T47D (cell line): Measurements from ENCODE around the gene FIGN.

ENCODE experiments used
- DNase-seq, 2 experiments: peaks; one replicate each; pipeline versions ENCODE4 v3.0.0 to v3.0.0-alpha.2; 2011 to 2012; ENCODE audit warnings: low read depth in 1 of 2, low spot score in 1 of 2
- JUND ChIP-seq: IDR thresholded peaks from 2 replicates; pipeline ENCODE4 v1.6.1; 2012; ENCODE audit warnings: low read depth
- in situ Hi-C: cut with HindIII; loops from 2 replicates; pipeline ENCODE4 v1.10.0; 2016; ENCODE audit warnings: low sequenced_read_pairs, low pct_unique_long_range_greater_than_20kb

Gene FIGN

GRCh38 chr2:163640542-163641193 lies 95.1 kb downstream of the FIGN start:
- in situ Hi-C loops = no loop called here
- no peak for DNase-seq
- TF ChIP-seq JUND = no peak

- no peak for TF ChIP-seq JUND
- in situ Hi-C loops = no loop called here
- DNase-seq = no peak
These were observed 97.9 kb downstream of the FIGN start for GRCh38 chr2:163637871-163638270.

GRCh38 chr2:163633291-163633690 lies 102.5 kb downstream of the FIGN start:
- in situ Hi-C loops = no loop called here
- TF ChIP-seq JUND = no peak

GRCh38 chr2:163630836-163631235 lies 105.0 kb downstream of the FIGN start:
- in situ Hi-C loops = no loop called here
- no peak for TF ChIP-seq JUND
- DNase-seq = no peak

More at GRCh38 chr2:163633291-163633690, 102.5 kb downstream of the FIGN start:
- DNase-seq = peak in 1 of 2 experiments; percentile 71

- in situ Hi-C loops = no loop called here
- no peak for DNase-seq
- no peak for TF ChIP-seq JUND
These were observed 109.1 kb downstream of the FIGN start for GRCh38 chr2:163626639-163627109.

GRCh38 chr2:163626208-163626607 lies 109.6 kb downstream of the FIGN start:
- TF ChIP-seq JUND = no peak
- no peak for DNase-seq
- in situ Hi-C loops = no loop called here

GRCh38 chr2:163625632-163626031 lies 110.2 kb downstream of the FIGN start:
- in situ Hi-C loops = no loop called here
- DNase-seq = no peak
- TF ChIP-seq JUND = no peak

- in situ Hi-C loops = no loop called here
- TF ChIP-seq JUND = no peak
- no peak for DNase-seq
These were observed 114.3 kb downstream of the FIGN start for GRCh38 chr2:163621445-163622004.

GRCh38 chr2:163617517-163617916 lies 118.3 kb downstream of the FIGN start:
- no peak for DNase-seq
- no peak for TF ChIP-seq JUND
- in situ Hi-C loops = no loop called here

GRCh38 chr2:163613266-163613731 lies 122.5 kb downstream of the FIGN start:
- no peak for DNase-seq
- in situ Hi-C loops = no loop called here
- no peak for TF ChIP-seq JUND

- no peak for DNase-seq
- in situ Hi-C loops = no loop called here
- no peak for TF ChIP-seq JUND
These were observed 123.5 kb downstream of the FIGN start for GRCh38 chr2:163612332-163612731.

GRCh38 chr2:163611557-163611906 lies 124.3 kb downstream of the FIGN start:
- in situ Hi-C loops = no loop called here
- no peak for TF ChIP-seq JUND
- DNase-seq = no peak

GRCh38 chr2:163610817-163611556 lies 124.8 kb downstream of the FIGN start:
- no peak for TF ChIP-seq JUND
- in situ Hi-C loops = no loop called here
- DNase-seq = peak in 1 of 2 experiments; percentile 58

- no peak for TF ChIP-seq JUND
- no peak for DNase-seq
- in situ Hi-C loops = no loop called here
These were observed 128.2 kb downstream of the FIGN start for GRCh38 chr2:163607630-163608029.
